ENCODE results near the gene TOMM40L.

Gene TOMM40L

GRCh38 chr1:161225534-161226319 is at the start of gene TOMM40L:
Gene TOMM40L, plus strand, starts transcription at chr1:161226060. Its CDS starts 430 bp downstream, at chr1:161226490.
- peak; percentile 98 for DNase-seq (ENCODE audit: low read depth, low spot score)

- no peak for DNase-seq (ENCODE audit: low read depth, low spot score)
Observed at GRCh38 chr1:161176468-161177111, 49.3 kb upstream of the TOMM40L start.

- no peak for DNase-seq (ENCODE audit: low read depth, low spot score)
Observed at GRCh38 chr1:161177112-161177935, 48.5 kb upstream of the TOMM40L start, which contains the start of gene B4GALT3. Gene B4GALT3, minus strand, starts transcription at chr1:161177507. Its CDS starts 1,447 bp downstream, at chr1:161176060.

- DNase-seq (ENCODE audit: low read depth, low spot score) = no peak
Observed at GRCh38 chr1:161177936-161178244, 48.0 kb upstream of the TOMM40L start.

DNA sequence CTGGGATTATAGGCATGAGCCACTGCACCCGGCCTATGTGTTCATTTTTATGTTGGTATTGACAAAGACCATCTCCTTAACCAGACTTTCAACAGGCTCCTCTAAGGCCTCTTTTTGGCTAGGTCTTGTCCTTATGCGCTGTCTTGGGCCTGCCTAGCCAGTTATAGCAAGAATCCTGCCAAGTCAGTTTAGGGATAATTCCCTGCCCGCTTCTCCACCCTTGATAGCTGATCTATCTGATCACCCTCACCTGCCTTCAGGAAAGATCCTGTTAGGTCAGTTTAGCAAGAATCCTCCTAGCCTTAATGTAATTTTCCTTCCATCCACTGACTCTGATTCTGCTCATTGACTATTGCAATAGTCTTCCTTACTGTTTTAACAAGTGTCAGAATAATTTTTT is 46.2 kb upstream of the TOMM40L start:
- no peak for DNase-seq (ENCODE audit: low read depth, low spot score)

DNA sequence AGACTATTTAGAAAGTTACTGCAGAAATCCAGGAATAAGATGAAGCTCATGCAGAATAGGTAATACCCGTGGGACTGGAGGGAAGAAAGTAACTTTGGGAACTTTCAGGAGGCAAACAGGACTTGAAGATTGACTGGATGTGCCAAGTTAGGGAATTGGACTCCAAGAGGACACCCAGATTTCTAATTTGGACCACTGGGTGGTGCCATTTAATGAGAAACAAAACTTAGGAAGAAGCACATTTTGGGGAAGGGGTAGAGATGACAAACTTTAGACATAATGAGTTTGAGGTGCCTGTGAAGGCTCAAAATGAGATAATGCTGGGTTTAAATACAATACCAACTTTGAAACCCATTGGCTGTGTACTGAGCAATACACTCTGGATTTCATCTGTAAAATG is 45.2 kb upstream of the TOMM40L start:
- DNase-seq (ENCODE audit: low read depth, low spot score) = no peak

- DNase-seq (ENCODE audit: low read depth, low spot score) = no peak
Observed at GRCh38 chr1:161182214-161182613, 43.6 kb upstream of the TOMM40L start.

DNA sequence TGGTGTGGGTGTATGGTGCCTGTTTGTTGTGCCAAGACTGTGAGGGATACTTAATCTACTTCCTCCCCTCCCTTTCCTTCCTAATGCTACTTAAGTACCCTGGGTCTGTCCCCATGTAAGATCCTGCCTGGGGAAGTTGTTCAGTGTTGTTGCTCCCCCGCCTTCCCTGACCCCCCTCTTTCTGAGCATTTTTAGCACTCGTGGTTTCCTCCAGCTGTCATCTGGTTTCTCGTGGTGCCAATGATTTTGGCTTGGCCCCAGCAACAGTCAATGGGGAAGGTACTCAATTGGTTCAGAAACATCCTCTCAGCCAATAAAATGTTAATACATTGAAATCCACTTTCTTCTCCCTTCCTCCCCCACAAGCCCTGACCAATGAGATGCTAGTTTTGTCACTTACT is 40.6 kb upstream of the TOMM40L start:
- no peak for DNase-seq (ENCODE audit: low read depth, low spot score)

DNA sequence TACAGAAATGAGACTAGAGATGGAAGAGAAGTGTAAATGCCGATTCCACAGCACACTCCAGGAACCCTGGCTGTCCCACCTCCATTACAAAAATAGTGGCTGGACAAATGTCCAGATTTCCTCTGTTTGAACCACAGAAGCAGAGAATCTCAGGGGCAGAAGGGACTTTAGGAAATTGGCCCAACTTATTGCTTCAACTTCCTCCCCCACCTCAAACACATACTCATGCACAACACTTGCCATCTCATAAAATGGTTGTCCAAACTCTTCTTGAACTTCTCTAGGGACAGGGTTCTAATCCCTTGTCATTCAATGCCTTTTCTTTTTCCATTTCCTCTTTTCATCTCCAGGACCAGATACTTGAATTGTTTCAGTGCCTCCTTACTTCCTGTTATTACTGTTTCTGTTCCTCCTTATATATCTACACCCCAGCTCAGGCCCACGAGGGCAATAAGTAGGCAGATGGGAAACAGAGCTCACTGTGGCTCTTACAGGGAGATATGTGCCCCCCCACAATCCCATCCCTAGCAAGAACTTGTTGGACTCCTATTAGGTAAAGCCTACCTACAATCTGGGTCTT is 40.0 kb upstream of the TOMM40L start:
- no peak for DNase-seq (ENCODE audit: low read depth, low spot score)

GRCh38 chr1:161187311-161187710 is 38.5 kb upstream of the TOMM40L start:
- no peak for DNase-seq (ENCODE audit: low read depth, low spot score)

GRCh38 chr1:161188381-161188780 is 37.5 kb upstream of the TOMM40L start:
- DNase-seq (ENCODE audit: low read depth, low spot score) = no peak

DNA sequence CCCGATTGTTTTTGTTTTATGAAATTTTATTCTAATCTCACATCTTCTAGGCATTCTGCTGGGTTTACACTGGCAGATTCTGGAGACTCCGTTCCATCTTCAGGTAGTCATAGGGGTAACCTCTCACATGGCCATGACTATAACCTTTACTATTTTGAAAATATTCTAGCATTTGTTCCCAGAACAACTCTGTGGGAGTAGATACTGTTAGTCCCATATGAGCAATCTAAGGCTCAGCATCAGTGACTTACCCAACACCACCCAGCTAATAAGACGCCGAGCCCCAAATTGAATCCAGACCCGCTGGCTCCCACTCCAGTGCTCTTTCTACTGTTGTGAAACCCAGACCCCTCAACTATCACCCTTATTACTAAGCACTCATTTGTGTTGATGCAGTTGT is 36.8 kb upstream of the TOMM40L start:
- no peak for DNase-seq (ENCODE audit: low read depth, low spot score)

GRCh38 chr1:161190962-161191521 is 34.8 kb upstream of the TOMM40L start:
- no peak for DNase-seq (ENCODE audit: low read depth, low spot score)

- DNase-seq (ENCODE audit: low read depth, low spot score) = no peak
Observed at GRCh38 chr1:161191971-161192370, 33.9 kb upstream of the TOMM40L start.

GRCh38 chr1:161192476-161193465 is 33.1 kb upstream of the TOMM40L start:
- no peak for DNase-seq (ENCODE audit: low read depth, low spot score)

DNA sequence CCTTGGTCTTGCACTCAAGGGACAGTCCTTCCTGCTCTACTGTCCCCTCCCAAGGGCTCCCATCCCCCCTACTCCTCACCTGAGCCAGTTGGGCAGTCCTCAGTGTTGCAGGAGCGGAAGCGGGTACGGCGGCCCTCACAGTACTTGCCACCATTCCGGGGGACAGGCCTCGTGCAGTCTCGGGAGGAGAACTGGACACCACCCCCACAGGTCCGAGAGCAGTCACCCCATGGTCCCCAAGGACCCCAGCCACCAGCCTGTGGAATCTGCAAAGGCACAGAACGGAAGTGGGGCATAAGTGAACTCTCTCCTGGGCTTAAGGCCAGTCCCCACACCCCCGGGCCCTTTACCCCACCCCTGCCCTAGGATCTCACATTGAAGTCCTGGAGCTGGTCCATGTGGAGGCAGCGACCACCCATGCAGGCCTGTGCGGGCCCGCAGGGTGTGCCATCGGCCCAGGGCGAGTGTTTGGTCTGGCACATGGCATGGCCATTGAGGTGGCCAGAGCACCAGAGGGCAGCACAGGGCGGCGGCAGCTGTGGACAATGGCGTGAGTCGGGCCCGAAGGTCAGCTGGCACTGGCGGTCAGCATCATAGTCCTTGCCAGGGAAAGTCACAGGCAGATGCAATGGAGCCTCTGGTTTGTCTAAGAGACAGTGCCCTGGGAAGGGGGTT is 32.2 kb upstream of the TOMM40L start:
- no peak for DNase-seq (ENCODE audit: low read depth, low spot score)

DNA sequence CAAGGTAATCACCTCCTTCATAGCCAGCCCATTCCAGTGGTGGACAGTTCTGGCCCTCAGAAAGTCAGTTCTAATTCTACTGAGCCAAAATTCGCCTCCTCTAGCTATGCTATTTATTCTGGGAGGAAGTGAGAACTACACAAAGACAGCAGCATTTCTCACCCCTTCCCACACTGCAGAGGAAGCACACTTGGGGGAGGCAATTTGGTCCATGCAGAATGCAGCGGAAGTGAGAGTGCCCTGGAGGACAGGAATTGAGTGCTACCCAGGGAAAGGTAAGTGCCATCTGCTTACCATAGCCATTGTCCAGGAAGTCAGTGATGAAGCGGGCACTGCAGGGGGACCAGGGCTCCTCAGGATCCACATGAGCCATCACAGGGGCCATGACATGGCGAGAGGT is 30.7 kb upstream of the TOMM40L start:
- DNase-seq (ENCODE audit: low read depth, low spot score) = no peak

DNA sequence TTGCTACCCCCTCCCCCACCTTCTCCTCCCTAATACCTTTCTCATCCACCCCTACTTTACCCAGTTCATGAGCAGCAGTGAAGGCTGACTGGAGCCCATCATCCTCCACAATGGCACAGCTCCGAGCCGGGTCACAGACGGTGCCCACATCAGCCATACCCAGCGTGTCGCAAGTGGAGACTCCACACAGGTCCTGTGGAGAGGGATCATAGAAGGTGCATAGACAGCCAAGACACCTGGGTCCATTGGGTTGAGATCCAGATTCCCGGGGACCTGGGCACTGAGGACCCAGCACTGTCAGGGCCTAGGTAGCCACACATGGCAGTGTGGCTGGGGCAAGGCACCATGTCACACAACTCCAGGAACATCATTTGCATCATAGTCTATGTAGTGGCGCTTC is 29.7 kb upstream of the TOMM40L start:
- DNase-seq (ENCODE audit: low read depth, low spot score) = no peak

- no peak for DNase-seq (ENCODE audit: low read depth, low spot score)
Observed at GRCh38 chr1:161196521-161197451, 29.1 kb upstream of the TOMM40L start.
